Stimulated activated CD4-positive, alpha-beta T cell treated with anti-CD3 and anti-CD28 coated beads, TNF-alpha, amount 100 ng/mL, for 48 hours (primary cell): ENCODE measurements around the gene HPGDS.

Experiments used
- DNase-seq, 3 donors: peaks; one replicate each; pipeline ENCODE4 v3.0.0-alpha.2; 2020; ENCODE audit warnings: low read depth in 3 of 3

The HPGDS gene

DNA sequence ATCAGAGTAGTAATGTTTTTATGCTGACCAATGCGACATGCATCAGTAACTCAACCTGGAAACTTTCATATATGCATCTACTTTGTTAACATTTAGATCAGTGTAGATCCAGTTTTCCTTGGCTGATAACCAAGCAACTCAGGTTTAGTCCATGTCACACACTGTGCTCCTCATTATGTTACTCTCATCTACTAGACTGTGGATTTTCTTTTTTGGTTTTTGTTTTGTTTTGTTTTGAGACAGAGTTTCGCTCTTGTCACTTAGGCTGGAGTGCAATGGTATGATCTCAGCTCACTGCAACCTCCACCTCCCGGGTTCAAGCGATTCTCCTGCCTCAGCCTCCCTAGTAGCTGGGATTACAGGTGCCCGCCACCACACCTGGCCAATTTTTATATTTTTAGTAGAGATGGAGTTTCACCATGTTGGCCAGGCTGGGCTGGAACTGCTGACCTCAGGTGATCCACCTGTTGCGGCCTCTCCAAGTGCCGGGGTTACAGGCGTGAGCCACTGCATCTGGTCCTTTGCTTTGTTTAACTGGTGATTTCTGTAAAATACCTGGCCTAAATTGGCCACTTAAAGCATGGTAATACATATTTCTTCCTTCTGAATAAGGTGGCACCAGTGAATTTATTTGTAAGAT, 86.4 kb downstream of the HPGDS start:
- no peak for DNase-seq

DNA sequence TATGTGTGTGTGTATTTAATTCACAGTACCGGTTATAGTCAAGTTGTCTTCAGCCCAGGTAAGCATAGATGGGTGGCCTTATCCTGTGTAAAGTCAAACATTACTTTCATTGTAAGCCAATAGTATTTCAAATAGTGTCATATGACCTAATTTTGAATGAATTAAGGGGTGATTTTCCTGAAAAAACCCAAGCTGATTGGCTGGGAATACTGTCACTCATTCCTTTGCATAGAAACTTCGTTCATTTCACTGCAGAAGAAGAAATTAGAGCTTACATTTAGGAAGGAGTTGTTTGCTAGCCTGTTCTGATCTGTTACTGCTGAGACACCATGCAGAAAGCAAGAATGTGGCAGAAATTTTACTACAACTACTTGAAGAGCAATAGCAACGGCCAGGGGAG, 89.6 kb downstream of the HPGDS start:
- no peak for DNase-seq

GRCh38 chr4:94251094-94251493, 91.5 kb downstream of the HPGDS start:
- DNase-seq: no peak
